ENCODE measurements around the gene PPM1G.

DNA sequence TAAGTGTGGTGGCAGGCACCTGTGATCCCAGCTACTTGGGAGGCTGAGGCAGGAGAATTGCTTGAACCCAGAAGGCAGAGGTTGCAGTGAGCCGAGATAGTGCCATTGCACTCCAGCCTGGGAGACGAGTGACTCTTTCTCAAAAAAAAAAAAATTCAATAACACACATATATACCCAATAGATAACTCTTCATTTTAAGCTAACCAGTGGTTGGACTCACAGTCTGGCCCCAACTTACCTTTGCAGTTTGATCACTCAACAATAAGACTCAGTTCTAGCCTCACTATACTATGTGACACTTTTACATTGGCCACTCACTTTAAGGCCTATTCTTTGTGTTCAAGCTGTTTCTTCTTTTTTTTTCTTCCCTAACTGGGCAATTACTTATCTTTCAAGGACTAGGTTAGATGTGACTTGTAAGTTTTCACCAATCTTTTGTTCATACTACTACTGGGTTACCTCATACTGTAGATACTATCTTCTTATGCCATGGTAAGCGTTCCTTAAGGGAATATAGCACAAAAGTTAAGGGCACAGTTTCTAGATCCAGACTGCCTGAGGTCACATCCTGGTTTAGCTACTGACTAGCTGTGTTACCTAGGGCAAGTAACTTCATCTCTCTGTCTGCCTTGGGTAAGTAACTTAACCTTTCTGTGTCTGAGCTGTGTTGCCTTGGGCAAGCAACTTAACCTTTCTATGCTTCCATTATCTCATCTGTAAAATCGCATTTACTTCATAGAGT, 46.5 kb downstream of the PPM1G start:
- TF ChIP-seq, protein P1, sequence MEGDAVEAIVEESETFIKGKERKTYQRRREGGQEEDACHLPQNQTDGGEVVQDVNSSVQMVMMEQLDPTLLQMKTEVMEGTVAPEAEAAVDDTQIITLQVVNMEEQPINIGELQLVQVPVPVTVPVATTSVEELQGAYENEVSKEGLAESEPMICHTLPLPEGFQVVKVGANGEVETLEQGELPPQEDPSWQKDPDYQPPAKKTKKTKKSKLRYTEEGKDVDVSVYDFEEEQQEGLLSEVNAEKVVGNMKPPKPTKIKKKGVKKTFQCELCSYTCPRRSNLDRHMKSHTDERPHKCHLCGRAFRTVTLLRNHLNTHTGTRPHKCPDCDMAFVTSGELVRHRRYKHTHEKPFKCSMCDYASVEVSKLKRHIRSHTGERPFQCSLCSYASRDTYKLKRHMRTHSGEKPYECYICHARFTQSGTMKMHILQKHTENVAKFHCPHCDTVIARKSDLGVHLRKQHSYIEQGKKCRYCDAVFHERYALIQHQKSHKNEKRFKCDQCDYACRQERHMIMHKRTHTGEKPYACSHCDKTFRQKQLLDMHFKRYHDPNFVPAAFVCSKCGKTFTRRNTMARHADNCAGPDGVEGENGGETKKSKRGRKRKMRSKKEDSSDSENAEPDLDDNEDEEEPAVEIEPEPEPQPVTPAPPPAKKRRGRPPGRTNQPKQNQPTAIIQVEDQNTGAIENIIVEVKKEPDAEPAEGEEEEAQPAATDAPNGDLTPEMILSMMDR (IDR thresholded peaks at IDR 0.05), result no peak
- TF ChIP-seq POLR2AphosphoS5 (IDR thresholded peaks at IDR 0.05; ENCODE audit: low read depth, low read length), result peak; percentile 61
- TF ChIP-seq SIN3A (IDR thresholded peaks at IDR 0.05; ENCODE audit: borderline replicate concordance, low read depth, low read length), result no peak
- no peak for TF ChIP-seq RAD21 (IDR thresholded peaks at IDR 0.05; ENCODE audit: low read length)
- TF ChIP-seq, protein P2, sequence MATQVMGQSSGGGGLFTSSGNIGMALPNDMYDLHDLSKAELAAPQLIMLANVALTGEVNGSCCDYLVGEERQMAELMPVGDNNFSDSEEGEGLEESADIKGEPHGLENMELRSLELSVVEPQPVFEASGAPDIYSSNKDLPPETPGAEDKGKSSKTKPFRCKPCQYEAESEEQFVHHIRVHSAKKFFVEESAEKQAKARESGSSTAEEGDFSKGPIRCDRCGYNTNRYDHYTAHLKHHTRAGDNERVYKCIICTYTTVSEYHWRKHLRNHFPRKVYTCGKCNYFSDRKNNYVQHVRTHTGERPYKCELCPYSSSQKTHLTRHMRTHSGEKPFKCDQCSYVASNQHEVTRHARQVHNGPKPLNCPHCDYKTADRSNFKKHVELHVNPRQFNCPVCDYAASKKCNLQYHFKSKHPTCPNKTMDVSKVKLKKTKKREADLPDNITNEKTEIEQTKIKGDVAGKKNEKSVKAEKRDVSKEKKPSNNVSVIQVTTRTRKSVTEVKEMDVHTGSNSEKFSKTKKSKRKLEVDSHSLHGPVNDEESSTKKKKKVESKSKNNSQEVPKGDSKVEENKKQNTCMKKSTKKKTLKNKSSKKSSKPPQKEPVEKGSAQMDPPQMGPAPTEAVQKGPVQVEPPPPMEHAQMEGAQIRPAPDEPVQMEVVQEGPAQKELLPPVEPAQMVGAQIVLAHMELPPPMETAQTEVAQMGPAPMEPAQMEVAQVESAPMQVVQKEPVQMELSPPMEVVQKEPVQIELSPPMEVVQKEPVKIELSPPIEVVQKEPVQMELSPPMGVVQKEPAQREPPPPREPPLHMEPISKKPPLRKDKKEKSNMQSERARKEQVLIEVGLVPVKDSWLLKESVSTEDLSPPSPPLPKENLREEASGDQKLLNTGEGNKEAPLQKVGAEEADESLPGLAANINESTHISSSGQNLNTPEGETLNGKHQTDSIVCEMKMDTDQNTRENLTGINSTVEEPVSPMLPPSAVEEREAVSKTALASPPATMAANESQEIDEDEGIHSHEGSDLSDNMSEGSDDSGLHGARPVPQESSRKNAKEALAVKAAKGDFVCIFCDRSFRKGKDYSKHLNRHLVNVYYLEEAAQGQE (IDR thresholded peaks at IDR 0.05; ENCODE audit: low read depth, low read length), result no peak
- TF ChIP-seq, protein P3, sequence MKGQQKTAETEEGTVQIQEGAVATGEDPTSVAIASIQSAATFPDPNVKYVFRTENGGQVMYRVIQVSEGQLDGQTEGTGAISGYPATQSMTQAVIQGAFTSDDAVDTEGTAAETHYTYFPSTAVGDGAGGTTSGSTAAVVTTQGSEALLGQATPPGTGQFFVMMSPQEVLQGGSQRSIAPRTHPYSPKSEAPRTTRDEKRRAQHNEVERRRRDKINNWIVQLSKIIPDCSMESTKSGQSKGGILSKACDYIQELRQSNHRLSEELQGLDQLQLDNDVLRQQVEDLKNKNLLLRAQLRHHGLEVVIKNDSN (IDR thresholded peaks at IDR 0.05; ENCODE audit: borderline replicate concordance, low read depth), result no peak
- no peak for TF ChIP-seq TAF1 (IDR thresholded peaks at IDR 0.05; ENCODE audit: borderline replicate concordance, low read depth, low read length)
- no peak for TF ChIP-seq JUND (IDR thresholded peaks at IDR 0.05)
- no peak for TF ChIP-seq GABPA (IDR thresholded peaks at IDR 0.05; ENCODE audit: low read depth)
- TF ChIP-seq CHD2 (IDR thresholded peaks at IDR 0.05; ENCODE audit: low read length, partially characterized antibody), result no peak
- TF ChIP-seq SMC3 (IDR thresholded peaks at IDR 0.05; ENCODE audit: low read depth, low read length), result no peak
